ENCODE measurements around the gene TSC22D2.

- TF ChIP-seq RAD21 (IDR thresholded peaks at IDR 0.05; ENCODE audit: low read length): no peak
- no peak for TF ChIP-seq CEBPB (IDR thresholded peaks at IDR 0.05; ENCODE audit: low read depth, low read length)
Measured at GRCh38 chr3:150447631-150448465, 39.8 kb downstream of the TSC22D2 start.
